ENCODE measurements around the gene ANKRD33B. TPM values are rescaled to one million over a fixed set of nuclear protein-coding genes. Genes with fewer than 3 reads are reported as not detected.
A peak's percentile ranks its signal among the peaks of the same experiment; 100 is the strongest.

ANKRD33B gene
- polyA plus RNA-seq, 3 donors from 2014 or later: 0.13 to 0.15 TPM; not detected in 1

- H3K36me3 Mint-ChIP-seq: peaks cover 11 to 27% (median 17%) of the 10 kb centered on the region in 3 donors
- no peak for DNase-seq
- H3K9me3 Mint-ChIP-seq: peaks cover 0 to 2% (median 0%) of the 10 kb centered on the region in 6 donors
- peaks cover 2 to 4% (median 4%) of the 10 kb centered on the region in 3 donors for H3K27me3 Mint-ChIP-seq (ENCODE audit: low read depth in 3 of 3)
- H3K4me1 Mint-ChIP-seq: peaks cover 35 to 52% of the 10 kb centered on the region in 2 donors
- H3K4me3 Mint-ChIP-seq: peak overlapping the region; percentile 42 to 57 (median 46)
- peak overlapping the region in 3 of 6 donors; percentile 9 to 49 (median 17) for H3K27ac Mint-ChIP-seq
These were observed 117.1 kb downstream of the ANKRD33B start for GRCh38 chr5:10680876-10681481.

GRCh38 chr5:10681731-10682679, 118.1 kb downstream of the ANKRD33B start:
- peaks cover 0 to 1% (median 0%) of the 10 kb centered on the region in 6 donors for H3K9me3 Mint-ChIP-seq
- H3K4me1 Mint-ChIP-seq: peaks cover 37 to 56% of the 10 kb centered on the region in 2 donors
- H3K27me3 Mint-ChIP-seq (ENCODE audit: low read depth in 3 of 3): peaks cover 0 to 3% (median 2%) of the 10 kb centered on the region in 3 donors
- H3K27ac Mint-ChIP-seq: peak overlapping the region in 4 of 6 donors; percentile 38 to 79 (median 58)
- DNase-seq: peak; percentile 6 to 18 (median 11)
- peak overlapping the region in 3 of 5 donors; percentile 6 to 49 (median 27) for H3K4me3 Mint-ChIP-seq
- H3K36me3 Mint-ChIP-seq: peaks cover 9 to 21% (median 13%) of the 10 kb centered on the region in 3 donors

- Mint-ChIP-seq H3K27me3 (ENCODE audit: low read depth in 3 of 3) (peaks cover 0 to 3% (median 2%) of the 10 kb centered on the region in 3 donors), H3K27ac (peak overlapping the region in 3 of 6 donors; percentile 16 to 79 (median 78)), H3K36me3 (peaks cover 1 to 11% (median 7%) of the 10 kb centered on the region in 3 donors), H3K4me3 (peak overlapping the region in 1 of 5 donors; percentile 19), H3K9me3 (no peaks in the 10 kb centered on the region), H3K4me1 (peaks cover 37 to 52% of the 10 kb centered on the region in 2 donors)
- no peak for DNase-seq
These were observed 119.1 kb downstream of the ANKRD33B start for GRCh38 chr5:10682801-10683525.

DNA sequence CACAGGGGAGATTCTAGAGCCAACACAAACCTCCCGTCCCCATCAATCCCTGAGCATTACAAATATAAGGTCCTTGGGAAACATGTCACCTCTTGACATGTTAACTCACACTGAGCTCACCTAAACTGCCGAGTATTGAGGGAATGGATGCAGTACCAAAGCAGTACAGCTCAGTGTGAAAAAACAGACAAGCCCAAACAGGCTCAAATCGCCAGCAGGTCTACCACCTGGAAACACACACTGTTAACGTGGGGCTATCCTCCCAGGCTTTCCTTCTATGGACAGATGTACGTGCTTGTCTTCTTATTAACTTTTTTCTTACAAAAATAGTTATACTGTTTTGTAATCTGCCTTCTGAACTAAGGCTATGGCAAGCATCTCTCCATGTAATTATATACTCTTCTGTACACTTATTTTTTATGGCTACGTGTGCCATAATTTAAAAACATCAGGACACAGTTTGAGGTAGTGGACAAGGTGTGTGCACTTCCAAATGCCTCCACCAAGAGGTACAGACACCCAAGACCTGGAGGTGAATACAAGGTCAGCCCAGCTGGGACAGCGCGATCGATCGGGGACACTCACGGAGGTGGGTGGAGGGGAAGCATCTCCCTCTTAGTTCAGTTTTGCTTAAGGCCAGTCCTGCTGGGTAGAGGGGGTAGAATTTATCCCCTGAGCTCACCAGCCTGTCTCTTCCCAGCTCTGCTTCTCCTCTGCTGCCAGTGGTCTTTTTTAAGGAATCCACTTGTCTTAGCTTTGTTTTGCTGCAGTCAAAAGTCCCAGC, 120.6 kb downstream of the ANKRD33B start:
- DNase-seq: no peak
- H3K4me1 Mint-ChIP-seq: peaks cover 37 to 45% of the 10 kb centered on the region in 2 donors
- no peak overlapping the region for H3K4me3 Mint-ChIP-seq
- H3K36me3 Mint-ChIP-seq: peaks cover 0 to 6% (median 4%) of the 10 kb centered on the region in 3 donors
- no peaks in the 10 kb centered on the region for H3K9me3 Mint-ChIP-seq
- H3K27ac Mint-ChIP-seq: peak overlapping the region in 2 of 6 donors; percentile 31 to 45
- H3K27me3 Mint-ChIP-seq (ENCODE audit: low read depth in 3 of 3): peaks cover 0 to 3% (median 2%) of the 10 kb centered on the region in 3 donors

DNA sequence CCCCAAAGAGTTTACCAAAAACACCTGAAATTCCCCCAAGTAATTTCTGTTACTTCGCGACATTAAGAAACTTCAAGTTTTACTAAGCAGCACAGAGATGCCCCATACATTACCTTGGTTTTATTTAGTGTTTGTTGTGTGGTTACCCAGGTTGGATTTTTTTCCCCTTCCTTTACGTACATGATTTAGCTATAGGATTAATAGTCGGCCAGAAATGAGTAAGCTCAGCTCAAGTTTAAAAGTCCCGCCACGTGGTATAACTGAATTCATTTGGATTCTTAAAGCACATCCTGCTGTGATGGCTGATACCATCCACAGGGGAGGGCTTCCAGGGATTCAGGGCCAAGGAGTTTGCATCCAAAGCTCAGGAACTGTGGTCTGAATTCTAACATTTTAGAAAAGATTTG, 121.2 kb downstream of the ANKRD33B start:
- DNase-seq: no peak
- Mint-ChIP-seq H3K4me1 (peaks cover 34 to 40% of the 10 kb centered on the region in 2 donors), H3K36me3 (peaks cover 0 to 4% (median 2%) of the 10 kb centered on the region in 3 donors), H3K9me3 (no peaks in the 10 kb centered on the region), H3K27me3 (ENCODE audit: low read depth in 3 of 3) (peaks cover 0 to 2% (median 0%) of the 10 kb centered on the region in 3 donors), H3K4me3 (no peak overlapping the region), H3K27ac (peak overlapping the region in 1 of 6 donors; percentile 1)

- no peaks in the 10 kb centered on the region for H3K27me3 Mint-ChIP-seq (ENCODE audit: low read depth in 3 of 3)
- H3K36me3 Mint-ChIP-seq: peaks cover 0 to 4% (median 0%) of the 10 kb centered on the region in 3 donors
- no peak for DNase-seq
- H3K4me3 Mint-ChIP-seq: no peak overlapping the region
- H3K4me1 Mint-ChIP-seq: peaks cover 18 to 28% of the 10 kb centered on the region in 2 donors
- no peaks in the 10 kb centered on the region for H3K9me3 Mint-ChIP-seq
- peak overlapping the region in 1 of 6 donors; percentile 30 for H3K27ac Mint-ChIP-seq
These were observed 123.0 kb downstream of the ANKRD33B start for GRCh38 chr5:10686890-10687289.

DNA sequence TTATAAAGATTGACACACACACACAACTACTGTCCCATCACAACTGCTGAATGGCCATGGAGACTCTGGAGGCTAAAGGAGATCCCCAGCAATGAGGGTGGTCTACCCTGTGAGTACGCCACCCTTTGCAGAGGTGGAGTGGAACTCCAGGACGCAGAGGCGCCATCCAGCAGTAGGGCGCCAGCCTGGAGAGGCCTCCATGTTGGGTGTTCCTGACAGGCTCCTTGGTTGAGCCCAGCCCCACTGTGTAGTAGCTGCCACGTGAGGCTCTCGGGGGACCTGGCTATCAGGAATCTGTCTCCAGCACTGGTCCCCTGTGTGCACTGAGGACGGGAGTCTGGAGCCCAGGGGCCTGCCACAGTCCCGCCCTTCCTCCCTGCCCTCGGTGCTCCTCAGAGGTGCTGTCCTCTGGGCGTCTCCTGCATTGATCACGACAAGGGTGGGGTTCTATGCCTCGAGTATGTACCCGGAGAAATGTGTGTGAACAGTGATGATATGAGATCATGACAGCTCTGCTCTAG, 124.8 kb downstream of the ANKRD33B start:
- no peak overlapping the region for H3K27ac Mint-ChIP-seq

DNA sequence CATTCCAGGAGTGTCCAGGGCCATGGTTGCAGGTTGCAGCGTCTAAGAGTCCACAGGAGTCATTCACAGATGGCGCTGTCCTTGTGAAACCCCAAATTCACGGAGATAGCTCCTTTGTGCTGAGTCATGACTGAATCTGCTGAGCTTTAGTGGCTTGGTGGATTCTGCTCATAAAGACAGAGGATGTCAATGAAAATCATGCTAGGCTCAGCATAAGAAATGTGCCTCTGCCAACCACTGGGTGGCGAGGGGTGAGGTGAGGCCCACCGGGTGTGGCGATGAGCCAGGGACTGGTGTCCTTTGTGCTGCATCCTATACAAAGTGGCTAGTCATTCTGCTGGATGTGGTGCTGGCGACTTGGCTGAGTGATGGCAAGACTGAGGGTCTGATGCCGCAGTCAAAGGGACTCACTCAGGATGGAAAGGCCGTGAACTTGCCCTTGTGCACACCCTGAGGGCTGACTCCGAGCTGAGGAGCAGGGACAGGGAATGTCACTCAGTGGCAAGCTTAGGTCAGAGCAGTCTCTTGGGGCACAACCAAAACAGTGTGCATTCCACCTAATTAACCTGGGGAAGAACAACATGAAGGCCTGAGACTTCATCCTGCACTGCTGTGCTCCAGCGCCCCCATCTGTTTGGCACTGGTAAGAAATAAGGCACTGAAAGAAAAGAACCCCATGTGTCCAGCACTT, 125.7 kb downstream of the ANKRD33B start:
- no peak overlapping the region for H3K27ac Mint-ChIP-seq

More for the DNA sequence above, 124.8 kb downstream of the ANKRD33B start:
- Mint-ChIP-seq H3K27me3 (ENCODE audit: low read depth in 3 of 3) (no peaks in the 10 kb centered on the region), H3K9me3 (no peaks in the 10 kb centered on the region), H3K4me1 (peaks cover 3 to 11% of the 10 kb centered on the region in 2 donors), H3K4me3 (no peak overlapping the region), H3K36me3 (peaks cover 0 to 4% (median 0%) of the 10 kb centered on the region in 3 donors)
- no peak for DNase-seq

GRCh38 chr5:10690460-10691440, 126.9 kb downstream of the ANKRD33B start:
- Mint-ChIP-seq H3K4me3 (no peak overlapping the region), H3K9me3 (no peaks in the 10 kb centered on the region), H3K27me3 (ENCODE audit: low read depth in 3 of 3) (no peaks in the 10 kb centered on the region), H3K36me3 (peaks cover 0 to 4% (median 0%) of the 10 kb centered on the region in 3 donors), H3K4me1 (peaks cover 15 to 22% of the 10 kb centered on the region in 2 donors), H3K27ac (peak overlapping the region in 1 of 6 donors; percentile 45)
- no peak for DNase-seq

More for the DNA sequence above, 125.7 kb downstream of the ANKRD33B start:
- Mint-ChIP-seq H3K9me3 (no peaks in the 10 kb centered on the region), H3K4me3 (no peak overlapping the region), H3K27me3 (ENCODE audit: low read depth in 3 of 3) (no peaks in the 10 kb centered on the region), H3K4me1 (peaks cover 4 to 11% of the 10 kb centered on the region in 2 donors), H3K36me3 (peaks cover 0 to 4% (median 0%) of the 10 kb centered on the region in 3 donors)
- DNase-seq: no peak

DNA sequence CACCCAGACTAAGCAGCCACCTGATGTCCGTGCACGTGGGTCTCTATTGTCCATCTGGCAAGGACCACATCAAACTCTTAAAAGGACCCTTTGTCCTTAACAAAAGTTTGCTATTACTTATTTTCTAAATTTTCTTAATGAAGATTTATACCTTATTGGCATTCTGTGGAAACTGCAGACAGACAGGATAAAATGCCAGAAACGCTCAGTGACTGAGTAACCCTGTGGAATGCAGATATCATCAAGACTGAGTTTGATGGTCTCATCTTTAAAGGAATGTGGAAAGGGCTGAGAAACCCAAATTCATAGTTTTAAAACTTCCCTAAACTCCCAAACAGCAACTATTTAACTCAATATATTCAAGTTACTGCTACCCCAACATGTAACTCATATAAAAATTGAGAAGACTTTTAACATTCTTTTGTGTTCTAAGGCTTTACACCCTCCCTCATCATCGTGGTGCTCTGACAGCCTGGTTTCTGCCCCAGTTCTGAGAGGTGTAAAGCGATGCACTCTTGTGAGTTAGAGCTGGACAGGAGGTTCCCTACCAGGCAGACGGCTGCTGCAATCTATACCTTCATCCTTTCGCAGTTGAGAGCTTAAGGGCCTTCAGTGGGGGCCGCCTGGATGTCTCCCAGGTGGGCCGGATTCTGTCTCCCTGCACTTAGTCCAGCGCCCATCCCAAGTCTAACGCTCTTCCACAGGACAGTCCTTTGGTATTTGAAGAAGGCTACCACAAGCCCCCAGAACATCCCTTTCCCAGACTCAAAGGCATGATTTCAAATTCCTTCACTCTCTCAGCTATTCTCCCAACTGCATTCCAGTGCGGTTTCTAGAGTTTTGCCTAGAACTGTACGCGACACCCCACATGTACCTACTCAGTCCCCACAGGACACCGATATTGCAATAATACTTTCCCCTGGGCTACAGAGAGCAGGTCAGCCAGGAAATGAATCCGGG, 128.2 kb downstream of the ANKRD33B start:
- no peak overlapping the region for H3K4me3 Mint-ChIP-seq
- H3K4me1 Mint-ChIP-seq: peaks cover 27 to 28% of the 10 kb centered on the region in 2 donors
- H3K36me3 Mint-ChIP-seq: peaks cover 0 to 3% (median 0%) of the 10 kb centered on the region in 3 donors
- no peak overlapping the region for H3K27ac Mint-ChIP-seq
- DNase-seq: no peak
- no peaks in the 10 kb centered on the region for H3K9me3 Mint-ChIP-seq
- H3K27me3 Mint-ChIP-seq (ENCODE audit: low read depth in 3 of 3): no peaks in the 10 kb centered on the region

Measured in immature natural killer cell (primary cell).